ENCODE measurements around the gene FBXL14. TPM values are rescaled to one million over a fixed set of nuclear protein-coding genes. Genes with fewer than 3 reads are reported as not detected.
"Not testable (repeated sequence)": the region's sequence is repeated elsewhere in the genome, so short reads cannot be mapped to it uniquely, and the experiment has no call there.

The FBXL14 gene
- total and polyA plus RNA-seq, 8 donors = 7.5 to 15.5 (median 10.6) TPM

GRCh38 chr12:1562813-1563407, 31.5 kb downstream of the FBXL14 start:
- Histone ChIP-seq H3K27ac (no peak overlapping the region), H3K4me3 (no peak overlapping the region), H3K9me3 (no peaks in the 10 kb centered on the region), H3K27me3 (no peaks in the 10 kb centered on the region), H3K36me3 (no peaks in the 10 kb centered on the region), H3K4me1 (no peaks in the 10 kb centered on the region)
- intact Hi-C loops (cut with DNase I) = no loop called here
- TF ChIP-seq CTCF (IDR thresholded peaks at IDR 0.05) = no peak
- DNase-seq = no peak
- ATAC-seq = no peak

- Histone ChIP-seq H3K4me1 (no peaks in the 10 kb centered on the region), H3K4me3 (no peak overlapping the region), H3K27ac (no peak overlapping the region), H3K27me3 (no peaks in the 10 kb centered on the region), H3K9me3 (no peaks in the 10 kb centered on the region), H3K36me3 (no peaks in the 10 kb centered on the region)
- no peak for ATAC-seq
- intact Hi-C loops (cut with DNase I) = no loop called here
- TF ChIP-seq CTCF (IDR thresholded peaks at IDR 0.05) = no peak
- no peak for DNase-seq
Measured at GRCh38 chr12:1560704-1561103, 33.7 kb downstream of the FBXL14 start.

DNA sequence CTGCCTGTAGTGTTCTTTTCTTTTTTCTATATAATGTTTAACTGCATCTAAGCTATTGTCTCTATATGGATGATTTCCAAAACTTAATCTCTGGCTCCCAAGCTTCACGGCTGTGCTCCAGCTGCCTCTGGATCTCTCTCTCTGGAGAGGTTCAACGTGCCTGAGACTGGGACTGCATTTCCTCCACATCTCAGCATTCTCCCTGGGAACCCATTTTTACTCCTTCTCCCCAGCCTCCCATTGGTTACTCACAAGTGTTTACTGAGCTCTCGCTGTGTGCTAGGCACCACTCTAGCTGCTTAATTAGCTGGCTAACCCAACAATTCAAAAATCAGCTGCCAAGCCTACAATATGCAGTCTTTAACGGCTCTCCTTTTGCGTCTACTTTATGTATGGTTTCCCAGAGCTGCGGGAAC, 34.7 kb downstream of the FBXL14 start:
- H3K27me3 ChIP-seq = no peaks in the 10 kb centered on the region
- no peaks in the 10 kb centered on the region for H3K36me3 ChIP-seq
- intact Hi-C loops (cut with DNase I) = no loop called here
- no peaks in the 10 kb centered on the region for H3K9me3 ChIP-seq
- no peak overlapping the region for H3K27ac ChIP-seq
- no peak overlapping the region for H3K4me3 ChIP-seq
- peak in 2 of 4 donors; percentile 25 to 35 for DNase-seq
- H3K4me1 ChIP-seq = no peaks in the 10 kb centered on the region
- ATAC-seq = peak; percentile 96
- TF ChIP-seq CTCF (IDR thresholded peaks at IDR 0.05) = no peak

- H3K4me1 ChIP-seq; DNase-seq; H3K27me3 ChIP-seq; H3K36me3 ChIP-seq; ATAC-seq; H3K27ac ChIP-seq; H3K4me3 ChIP-seq; H3K9me3 ChIP-seq; intact Hi-C loops (cut with DNase I): not testable (repeated sequence)
Measured at GRCh38 chr12:1558108-1558507, 36.3 kb downstream of the FBXL14 start.

GRCh38 chr12:1553987-1554982, 40.1 kb downstream of the FBXL14 start:
- Histone ChIP-seq H3K27me3 (no peaks in the 10 kb centered on the region), H3K4me1 (no peaks in the 10 kb centered on the region), H3K36me3 (no peaks in the 10 kb centered on the region), H3K9me3 (no peaks in the 10 kb centered on the region), H3K27ac (no peak overlapping the region), H3K4me3 (no peak overlapping the region)
- TF ChIP-seq CTCF (IDR thresholded peaks at IDR 0.05) = no peak
- intact Hi-C loops (cut with DNase I) = no loop called here
- DNase-seq = no peak
- ATAC-seq = no peak

All from left lung (tissue), 10 donors.